Iris pigment epithelial cell (primary cell): Measurements from ENCODE around the gene TERF2IP.

ENCODE experiments used
- DNase-seq: peaks from one replicate; pipeline ENCODE4 v3.0.0-alpha.2; 2011; ENCODE audit warnings: low read depth

TERF2IP gene

GRCh38 chr16:75647492-75648264 lies at the start of gene TERF2IP, which contains the start of gene KARS1:
Gene TERF2IP (plus strand): TSS chr16:75647773. CDS start chr16:75647883, 110 bp downstream.
Gene KARS1 (minus strand): TSS chr16:75647665. CDS start chr16:75647639, 26 bp downstream.
- DNase-seq: peak; percentile 95

- peak; percentile 61 for DNase-seq
These were observed 47.9 kb upstream of the TERF2IP start for GRCh38 chr16:75599452-75600277.

- DNase-seq: no peak
These were observed 44.3 kb upstream of the TERF2IP start for GRCh38 chr16:75603241-75603640.

- DNase-seq: no peak
These were observed 41.1 kb upstream of the TERF2IP start for GRCh38 chr16:75606507-75606906.

- DNase-seq: peak; percentile 84
These were observed 33.3 kb upstream of the TERF2IP start for GRCh38 chr16:75614066-75614897.

GRCh38 chr16:75615619-75616018 lies 32.0 kb upstream of the TERF2IP start:
- no peak for DNase-seq

- no peak for DNase-seq
These were observed 31.0 kb upstream of the TERF2IP start for GRCh38 chr16:75616521-75617010.

- no peak for DNase-seq
These were observed 30.5 kb upstream of the TERF2IP start for GRCh38 chr16:75617121-75617520.

- DNase-seq: no peak
These were observed 28.8 kb upstream of the TERF2IP start for GRCh38 chr16:75618780-75619179.

- DNase-seq: no peak
These were observed 27.0 kb upstream of the TERF2IP start for GRCh38 chr16:75620326-75621169.

GRCh38 chr16:75621170-75621477 lies 26.4 kb upstream of the TERF2IP start:
- DNase-seq: peak; percentile 57

GRCh38 chr16:75622761-75623605 lies 24.6 kb upstream of the TERF2IP start, which contains the start of gene ADAT1:
Gene ADAT1 (minus strand): TSS chr16:75623281. CDS start chr16:75620799, 2,482 bp downstream.
- DNase-seq: peak; percentile 99

- DNase-seq: peak; percentile 87
These were observed 22.6 kb upstream of the TERF2IP start for GRCh38 chr16:75624921-75625334.

GRCh38 chr16:75626806-75627205 lies 20.8 kb upstream of the TERF2IP start:
- DNase-seq: no peak

GRCh38 chr16:75627851-75628250 lies 19.7 kb upstream of the TERF2IP start:
- peak; percentile 94 for DNase-seq

GRCh38 chr16:75628351-75628750 lies 19.2 kb upstream of the TERF2IP start:
- DNase-seq: no peak

- DNase-seq: no peak
These were observed 18.4 kb upstream of the TERF2IP start for GRCh38 chr16:75629132-75629531.

GRCh38 chr16:75630052-75630451 lies 17.5 kb upstream of the TERF2IP start:
- DNase-seq: no peak

- no peak for DNase-seq
These were observed 14.7 kb upstream of the TERF2IP start for GRCh38 chr16:75632857-75633256.

GRCh38 chr16:75635036-75635435 lies 12.5 kb upstream of the TERF2IP start:
- no peak for DNase-seq
